H1 (cell line): Measurements from ENCODE around the gene COLEC12. TPM values are rescaled to one million over a fixed set of nuclear protein-coding genes. Genes with fewer than 3 reads are reported as not detected.

Experiments
- CTCF ChIA-PET: fragments of 300-600 bp; sonication (Branson Sonifier 250); formaldehyde crosslinking; loops from one replicate; lab custom pipeline; 2021; ENCODE audit not compliant: partially characterized antibody; lab: Charles Lee
- POLR2A ChIA-PET: fragments of 300-600 bp; sonication (Branson Sonifier 250); formaldehyde crosslinking; loops from one replicate; lab custom pipeline; 2021; ENCODE audit warnings: inconsistent platforms; ENCODE audit not compliant: partially characterized antibody; lab: Charles Lee
- DNase-seq, 2 experiments: peaks; one replicate each; pipeline versions ENCODE4 v3.0.0 to v3.0.0-alpha.2; 2010 to 2022; ENCODE audit warnings: low spot score in 2 of 2, low read depth in 1 of 2, mixed read lengths in 1 of 2
- FAIRE-seq: peaks from 2 replicates; lab custom pipeline; 2011; peaks lifted over from hg19 to GRCh38; lab: Jason Lieb, UNC
- H2AFZ ChIP-seq: 2 replicates; pipeline ENCODE4 v1.8.1; 2012; ENCODE audit warnings: low read length, inconsistent platforms
- H2AK5ac ChIP-seq: 2 replicates; pipeline ENCODE4 v1.6.1; 2013; ENCODE audit warnings: low read depth, low read length
- H2BK120ac ChIP-seq: replicated peaks from 2 replicates; pipeline ENCODE3; 2013; ENCODE audit warnings: low read depth, low read length, inconsistent platforms
- H2BK12ac ChIP-seq: 2 replicates; pipeline ENCODE4 v1.6.1; 2013; ENCODE audit warnings: low read depth, low read length
- H2BK15ac ChIP-seq: 2 replicates; pipeline ENCODE4 v1.6.1; 2013; ENCODE audit warnings: low read length
- H2BK20ac ChIP-seq: 2 replicates; pipeline ENCODE4 v1.6.1; 2013; ENCODE audit warnings: low read length
- H2BK5ac ChIP-seq: 2 replicates; pipeline ENCODE4 v1.6.1; 2013; ENCODE audit warnings: low read depth, low read length
- H3K14ac ChIP-seq: 2 replicates; pipeline ENCODE4 v1.6.1; 2013; ENCODE audit warnings: inconsistent platforms; ENCODE audit not compliant: insufficient read length
- H3K18ac ChIP-seq: 2 replicates; pipeline ENCODE4 v1.6.1; 2013; ENCODE audit warnings: low read length; ENCODE audit errors: extremely low read depth
- H3K23ac ChIP-seq: 2 replicates; pipeline ENCODE4 v1.6.1; 2013; ENCODE audit warnings: inconsistent platforms; ENCODE audit not compliant: insufficient read length
- H3K23me2 ChIP-seq: 2 replicates; pipeline ENCODE4 v1.6.1; 2013; ENCODE audit warnings: low read depth, low read length
- H3K27ac ChIP-seq: 2 replicates; pipeline ENCODE4 v1.6.1; 2011; ENCODE audit warnings: low read depth, low read length, inconsistent platforms
- H3K27me3 ChIP-seq, 4 experiments: replicated peaks in 1 of 4; 1 replicate in 1 of 4; 2 replicates in 3 of 4; pipeline versions ENCODE4 v1.6.1 to v1.8.1; 2011 to 2013; ENCODE audit warnings: low read length in 3 of 4, mild to moderate bottlenecking in 3 of 4, inconsistent platforms in 2 of 4, mixed read lengths in 2 of 4, moderate library complexity in 1 of 4; ENCODE audit not compliant: control insufficient read depth in 3 of 4, insufficient read depth in 3 of 4; ENCODE audit errors: extremely low read depth in 1 of 4
- H3K36me3 ChIP-seq, 4 experiments: 2 replicates each; pipeline versions ENCODE4 v1.6.1 to v1.8.1; 2011 to 2013; ENCODE audit warnings: mild to moderate bottlenecking in 4 of 4, low read length in 3 of 4, moderate library complexity in 2 of 4, control low read depth in 1 of 4, inconsistent platforms in 1 of 4; ENCODE audit not compliant: insufficient read depth in 4 of 4, control insufficient read depth in 2 of 4
- H3K4ac ChIP-seq: replicated peaks from 2 replicates; pipeline ENCODE3; 2013; ENCODE audit warnings: low read length, low read depth, mixed read lengths, inconsistent platforms; ENCODE audit not compliant: insufficient read length
- H3K4me1 ChIP-seq, 4 experiments: replicated peaks in 1 of 4; 1 replicate in 1 of 4; 2 replicates in 3 of 4; pipeline versions ENCODE4 v1.6.1 to v1.8.1; 2011 to 2013; ENCODE audit warnings: low read length in 3 of 4, inconsistent platforms in 2 of 4, mixed read lengths in 1 of 4; ENCODE audit not compliant: insufficient read depth in 4 of 4, control insufficient read depth in 3 of 4
- H3K4me2 ChIP-seq, 2 experiments: 2 replicates each; pipeline versions ENCODE4 v1.6.1 to v1.8.1; 2011 to 2013; ENCODE audit warnings: low read depth in 2 of 2, low read length in 2 of 2, control low read depth in 1 of 2, inconsistent platforms in 1 of 2, mild to moderate bottlenecking in 1 of 2; ENCODE audit not compliant: insufficient read depth in 1 of 2
- H3K4me3 ChIP-seq, 4 experiments: fragments of 200-600, 300-600 bp in 1 of 4; sonication (generic), shearing (Covaris generic), sonication (Bioruptor Twin) in 1 of 4; 2 replicates each; pipeline versions ENCODE4 v1.5.1 to v1.8.1; 2011 to 2016; ENCODE audit warnings: low read length in 4 of 4, low read depth in 3 of 4, control low read depth in 2 of 4, inconsistent platforms in 2 of 4, mild to moderate bottlenecking in 2 of 4, mixed read lengths in 1 of 4, moderate library complexity in 1 of 4; ENCODE audit not compliant: insufficient read depth in 2 of 4; ENCODE audit errors: extremely low read depth in 1 of 4
- H3K56ac ChIP-seq: replicated peaks from 2 replicates; pipeline ENCODE3; 2013; ENCODE audit warnings: low read depth, mild to moderate bottlenecking, mixed read lengths, low read length, inconsistent platforms; ENCODE audit not compliant: insufficient read length
- H3K79me1 ChIP-seq: 2 replicates; pipeline ENCODE4 v1.6.1; 2013; ENCODE audit warnings: low read depth, low read length, control low read depth
- H3K79me2 ChIP-seq, 2 experiments: 2 replicates each; pipeline versions ENCODE4 v1.6.1 to v1.8.1; 2012 to 2013; ENCODE audit warnings: low read length in 2 of 2, mild to moderate bottlenecking in 2 of 2, inconsistent platforms in 1 of 2; ENCODE audit not compliant: insufficient read depth in 2 of 2, control insufficient read depth in 1 of 2
- H3K9ac ChIP-seq, 4 experiments: replicated peaks in 1 of 4; 1 replicate in 1 of 4; 2 replicates in 3 of 4; pipeline versions ENCODE4 v1.6.1 to v1.8.1; 2011 to 2013; ENCODE audit warnings: low read depth in 3 of 4, low read length in 3 of 4, control low read depth in 2 of 4, mild to moderate bottlenecking in 2 of 4, moderate library complexity in 2 of 4, inconsistent platforms in 1 of 4; ENCODE audit errors: extremely low read depth in 1 of 4
- H3K9me3 ChIP-seq, 2 experiments: 2 replicates each; pipeline versions ENCODE4 v1.6.1 to v1.8.1; 2012 to 2013; ENCODE audit warnings: mild to moderate bottlenecking in 2 of 2, moderate library complexity in 2 of 2, control low read depth in 1 of 2, inconsistent platforms in 1 of 2, low read depth in 1 of 2, low read length in 1 of 2, mixed read lengths in 1 of 2; ENCODE audit not compliant: insufficient read depth in 2 of 2
- H4K20me1 ChIP-seq, 2 experiments: replicated peaks in 1 of 2; 2 replicates each; pipeline versions ENCODE3 to v1.8.1; 2011 to 2013; ENCODE audit warnings: inconsistent platforms in 2 of 2, low read length in 2 of 2, mild to moderate bottlenecking in 1 of 2; ENCODE audit not compliant: insufficient read depth in 2 of 2, control insufficient read depth in 1 of 2
- H4K5ac ChIP-seq: 2 replicates; pipeline ENCODE4 v1.6.1; 2013; ENCODE audit warnings: low read length, low read depth, mixed read lengths, inconsistent platforms; ENCODE audit not compliant: insufficient read length
- H4K8ac ChIP-seq: 2 replicates; pipeline ENCODE4 v1.8.0; 2013; ENCODE audit warnings: mild to moderate bottlenecking, moderate library complexity, low read length, inconsistent platforms; ENCODE audit not compliant: insufficient read depth; ENCODE audit errors: extremely low read depth
- H4K91ac ChIP-seq: replicated peaks from 2 replicates; pipeline ENCODE3; 2013; ENCODE audit warnings: low read length, mixed read lengths, inconsistent platforms; ENCODE audit not compliant: insufficient read length
- CREB1 ChIP-seq: IDR thresholded peaks from 2 replicates; pipeline ENCODE4 v1.6.1; 2012; ENCODE audit warnings: inconsistent platforms
- NANOG ChIP-seq: IDR thresholded peaks from 2 replicates; pipeline ENCODE4 v1.6.1; 2011; ENCODE audit warnings: low read length, low read depth, mild to moderate bottlenecking, inconsistent platforms; ENCODE audit not compliant: insufficient read depth, poor library complexity, severe bottlenecking
- RBBP5 ChIP-seq: IDR thresholded peaks from 2 replicates; pipeline ENCODE4 v1.7.1; 2012; ENCODE audit warnings: low read depth, mild to moderate bottlenecking, inconsistent platforms, low read length, moderate library complexity, borderline replicate concordance
- RNF2 ChIP-seq: fragments of 200-900, 300-1000 bp; sonication (generic); IDR thresholded peaks from 2 replicates; pipeline ENCODE4 v1.7.1; 2016; ENCODE audit warnings: borderline replicate concordance, low read depth, mild to moderate bottlenecking, antibody characterized with exemption, low read length; ENCODE audit not compliant: poor library complexity, severe bottlenecking; ENCODE audit errors: missing control alignments
- SP4 ChIP-seq: IDR thresholded peaks from 2 replicates; pipeline ENCODE4 v1.6.1; 2012; ENCODE audit warnings: low read length, inconsistent platforms
- YY1 ChIP-seq: IDR thresholded peaks from 2 replicates; pipeline ENCODE4 v1.6.1; 2011; ENCODE audit warnings: low read depth, mild to moderate bottlenecking, low read length
- WGBS, 2 experiments: shearing (Covaris generic) in 1 of 2; methylation state at CpG; one replicate each; pipeline versions ENCODE4 v1.1.6 to v1.1.7; 2013 to 2015; ENCODE audit warnings: low lambda C conversion rate in 2 of 2, mixed read lengths in 2 of 2, inconsistent platforms in 1 of 2, low coverage in 1 of 2, missing lambda C conversion rate in 1 of 2; ENCODE audit not compliant: insufficient replicate concordance in 2 of 2, insufficient coverage in 1 of 2, insufficient read length in 1 of 2; ENCODE audit errors: extremely low coverage in 1 of 2, missing lambda C conversion rate in 1 of 2; 5-methylcytosine and 5-hydroxymethylcytosine counted together
- polyA plus RNA-seq, 7 experiments: library from polyadenylated mRNA; depleted of rRNA in 3 of 7; stranded (reverse) in 5 of 7; unstranded in 2 of 7; fragments of >200 nt in 5 of 7; fragments of 200-250 nt in 2 of 7; gene quantifications; 1 replicate in 5 of 7; 2 replicates in 1 of 7; 4 replicates in 1 of 7; pipeline versions ENCODE4 v1.2.1 to v1.2.3, GENCODE V29; 2011 to 2013; ENCODE audit warnings: missing spikeins in 2 of 7, mixed read lengths in 2 of 7
- total RNA-seq: library from RNA; stranded (reverse); fragmentation: NEBNext Ultra II Directional; extraction: Animal tissue kit (Norgen Biotek cat#: 25700); gene quantifications from 2 replicates; pipeline ENCODE4 v1.2.1, GENCODE V29; 2021

The COLEC12 gene
- total and polyA plus RNA-seq, 2 of the 8 experiments (the other 6 are each of a cell fraction or from before 2014, with no cell fraction given), result 0.44 to 2.3 TPM

DNA sequence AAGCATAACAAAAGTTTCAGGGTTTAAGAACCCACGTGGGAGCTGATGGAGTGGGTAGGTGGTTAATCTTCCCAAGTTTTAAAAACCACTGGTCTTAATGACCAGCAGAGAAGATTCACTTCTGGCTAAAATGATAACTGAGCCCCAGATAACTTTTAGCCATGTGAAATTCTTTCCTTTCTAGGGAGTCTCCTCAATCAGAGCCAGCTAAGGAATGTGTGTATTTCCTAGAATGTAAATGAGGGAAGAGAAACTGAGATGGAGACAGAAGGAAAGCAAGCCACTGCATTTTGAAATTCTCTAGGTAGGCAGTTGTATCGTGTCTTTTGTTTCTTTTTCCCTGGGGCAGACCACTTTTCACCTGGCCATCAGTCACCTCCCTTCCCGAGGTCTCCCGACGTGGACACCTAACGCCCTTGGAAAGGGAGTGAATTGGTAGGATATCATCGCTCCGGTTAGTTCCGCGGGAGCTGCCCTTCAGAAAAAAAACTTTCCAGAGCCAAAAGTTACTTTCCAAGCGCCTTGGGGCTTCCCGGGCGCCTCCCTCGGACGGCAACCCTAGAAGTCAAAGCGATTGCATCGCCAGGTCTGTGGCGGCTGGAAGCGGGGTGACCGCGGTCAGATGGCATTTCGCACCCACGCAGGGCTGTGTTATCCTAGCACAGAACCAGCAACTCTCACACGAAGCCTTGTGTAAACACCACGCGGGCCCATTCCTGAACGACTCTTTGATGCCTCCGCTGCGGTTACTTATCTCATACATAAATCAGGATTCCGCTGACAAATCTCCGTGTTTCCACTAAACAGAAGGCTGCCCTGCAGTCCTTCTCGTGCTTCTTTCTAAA is 1.3 kb downstream of the COLEC12 start:
- Histone ChIP-seq H3K79me2 (no peaks in the 10 kb centered on the region), H3K18ac (no peak overlapping the region), H3K36me3 (peaks cover 0 to 6% (median 0%) of the 10 kb centered on the region in 4 experiments; a peak in 1 of 8 replicates), H3K4me2 (peak overlapping the region; percentile 77 to 95), H2BK20ac (no peak overlapping the region), H2AFZ (0 out of 2 replicates have a peak overlapping the region, but pooled peaks have one; percentile 9), H3K23me2 (peaks cover 20% of the 10 kb centered on the region), H3K4ac (no peak overlapping the region), H3K9ac (no peak overlapping the region), H4K5ac (no peak overlapping the region), H2BK15ac (peak overlapping the region; percentile 46; the same call in 1 of the 2 replicates), H3K79me1 (no peaks in the 10 kb centered on the region), H3K9me3 (no peaks in the 10 kb centered on the region), H3K27ac (no peak overlapping the region), H4K20me1 (no peaks in the 10 kb centered on the region), H2AK5ac (no peak overlapping the region), H2BK5ac (no peak overlapping the region), H3K14ac (no peak overlapping the region), H2BK120ac (no peak overlapping the region), H4K8ac (peak overlapping the region; percentile 28; the same call in 1 of the 2 replicates), H3K27me3 (peaks cover 30 to 44% (median 38%) of the 10 kb centered on the region in 4 experiments), H2BK12ac (peak overlapping the region; percentile 75; the same call in 1 of the 2 replicates), H3K23ac (no peak overlapping the region), H4K91ac (no peak overlapping the region), H3K56ac (no peak overlapping the region), H3K4me1 (peaks cover 0 to 13% (median 6%) of the 10 kb centered on the region in 4 experiments; a peak in 5 of 7 replicates), H3K4me3 (peak overlapping the region; percentile 48 to 78 (median 54); a peak in 7 of 8 replicates)
- WGBS, 2 experiments, result 6% methylated on average over 32 of the region's 32 CpGs; no CpG with 5 or more reads in 1 of the 2 experiments
- TF ChIP-seq NANOG, result no peak
- no peak for TF ChIP-seq SP4
- TF ChIP-seq RNF2, result peak; percentile 61
- no peak for TF ChIP-seq CREB1
- TF ChIP-seq YY1, result no peak
- peak; percentile 36; the same call in 1 of the 2 replicates for TF ChIP-seq RBBP5
- POLR2A ChIA-PET, result no interaction called here
- CTCF ChIA-PET, result interaction anchor here (0.8 to 1.7 kb wide), 4 partner anchors 10 to 116 kb away, joined by 3 to 5 read pairs (median 4); no protein-coding TSS in a partner anchor
- DNase-seq (peak in 1 of 2 experiments; percentile 52), FAIRE-seq (no peak)
